Astrocyte (in vitro differentiated cells and primary cell): ENCODE measurements around the gene DRG1.

Experiments
- EZH2 ChIP-seq: IDR thresholded peaks from 2 replicates; pipeline ENCODE4 v1.6.1; 2012; ENCODE audit warnings: mild to moderate bottlenecking, low read length, inconsistent platforms; ENCODE audit not compliant: insufficient read depth
- TF ChIP-seq, protein P1 (sequence below): IDR thresholded peaks from 2 replicates; pipeline ENCODE4 v1.5.1; 2011; ENCODE audit warnings: low read depth, mild to moderate bottlenecking, inconsistent platforms, low read length, moderate library complexity; ENCODE audit not compliant: insufficient read depth

DNA sequence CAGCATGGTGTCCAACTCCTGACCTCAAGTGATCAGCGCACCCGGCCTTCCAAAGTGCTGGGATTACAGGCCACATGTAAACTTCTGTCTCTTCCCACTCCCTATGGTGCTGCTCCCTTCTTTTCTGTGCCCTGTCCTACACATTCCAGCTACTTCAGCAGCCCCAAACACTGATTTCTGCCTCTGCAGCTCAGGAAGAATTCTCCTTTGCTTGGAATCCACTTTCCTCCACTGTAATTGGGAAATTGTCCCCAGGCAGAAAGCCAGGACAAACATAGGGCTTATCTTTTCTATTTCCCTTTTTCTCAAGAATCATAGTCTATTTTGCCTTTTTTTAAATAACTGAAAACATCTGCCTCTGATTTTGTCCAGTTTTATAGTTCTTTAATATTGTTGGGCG is 21.3 kb upstream of the DRG1 start:
- TF ChIP-seq EZH2 = no peak
- TF ChIP-seq, protein P1, sequence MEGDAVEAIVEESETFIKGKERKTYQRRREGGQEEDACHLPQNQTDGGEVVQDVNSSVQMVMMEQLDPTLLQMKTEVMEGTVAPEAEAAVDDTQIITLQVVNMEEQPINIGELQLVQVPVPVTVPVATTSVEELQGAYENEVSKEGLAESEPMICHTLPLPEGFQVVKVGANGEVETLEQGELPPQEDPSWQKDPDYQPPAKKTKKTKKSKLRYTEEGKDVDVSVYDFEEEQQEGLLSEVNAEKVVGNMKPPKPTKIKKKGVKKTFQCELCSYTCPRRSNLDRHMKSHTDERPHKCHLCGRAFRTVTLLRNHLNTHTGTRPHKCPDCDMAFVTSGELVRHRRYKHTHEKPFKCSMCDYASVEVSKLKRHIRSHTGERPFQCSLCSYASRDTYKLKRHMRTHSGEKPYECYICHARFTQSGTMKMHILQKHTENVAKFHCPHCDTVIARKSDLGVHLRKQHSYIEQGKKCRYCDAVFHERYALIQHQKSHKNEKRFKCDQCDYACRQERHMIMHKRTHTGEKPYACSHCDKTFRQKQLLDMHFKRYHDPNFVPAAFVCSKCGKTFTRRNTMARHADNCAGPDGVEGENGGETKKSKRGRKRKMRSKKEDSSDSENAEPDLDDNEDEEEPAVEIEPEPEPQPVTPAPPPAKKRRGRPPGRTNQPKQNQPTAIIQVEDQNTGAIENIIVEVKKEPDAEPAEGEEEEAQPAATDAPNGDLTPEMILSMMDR = no peak
